Hepatocyte (in vitro differentiated cells): Measurements from ENCODE around the gene MAPK8.

ENCODE experiments used
- CTCF ChIP-seq: fragments of 200-600 bp; sonication (generic); IDR thresholded peaks from 2 replicates; pipeline ENCODE4 v1.5.1; 2016; ENCODE audit warnings: antibody characterized with exemption, mild to moderate bottlenecking; ENCODE audit not compliant: poor library complexity
- EZH2 ChIP-seq: fragments of 200-600 bp; sonication (generic); IDR thresholded peaks from 2 replicates; pipeline ENCODE4 v1.6.1; 2016; ENCODE audit warnings: antibody characterized with exemption, mild to moderate bottlenecking, borderline replicate concordance
- EZH2phosphoT487 ChIP-seq: fragments of 200-600 bp; sonication (generic); IDR thresholded peaks from one replicate; pipeline ENCODE4 v1.6.1; 2018; ENCODE audit warnings: antibody characterized with exemption, mild to moderate bottlenecking, low read depth, moderate library complexity; ENCODE audit not compliant: unreplicated experiment, severe bottlenecking

- TF ChIP-seq EZH2phosphoT487 (no peak), CTCF (no peak), EZH2 (no peak)
These were observed 11.0 kb downstream of the MAPK8 start for GRCh38 chr10:48317321-48317990.
